HEK293T (cell line): Measurements from ENCODE around the gene MEGF9.

Experiments
- CTCF ChIA-PET: fragments of 350-600 bp; formaldehyde crosslinking; extraction: SDS; loops from one replicate; lab custom pipeline; 2021; ENCODE audit warnings: antibody characterized with exemption, inconsistent platforms; lab: Yijun Ruan, JAX
- POLR2A ChIA-PET: fragments of 350-600 bp; formaldehyde crosslinking; extraction: SDS; loops from one replicate; lab custom pipeline; 2020; ENCODE audit warnings: antibody characterized with exemption, inconsistent platforms; lab: Yijun Ruan, JAX
- DNase-seq: peaks from one replicate; pipeline ENCODE4 v3.0.0; 2012; ENCODE audit warnings: mixed read lengths; ENCODE audit errors: extremely low spot score
- ARNT ChIP-seq: fragments of 450-650 bp; IDR thresholded peaks from 2 replicates; pipeline ENCODE4 v1.6.1; 2017; ENCODE audit warnings: mild to moderate bottlenecking
- BHLHE40 ChIP-seq: fragments of 450-650 bp; IDR thresholded peaks from 2 replicates; pipeline ENCODE4 v1.6.1; 2016; ENCODE audit warnings: mild to moderate bottlenecking, moderate library complexity, borderline replicate concordance
- CTBP1 ChIP-seq: fragments of 450-650 bp; IDR thresholded peaks from 2 replicates; pipeline ENCODE4 v1.6.1; 2016; ENCODE audit warnings: borderline replicate concordance
- ELF4 ChIP-seq: fragments of 450-650 bp; IDR thresholded peaks from 2 replicates; pipeline ENCODE4 v1.6.1; 2017; ENCODE audit warnings: antibody characterized with exemption
- FOXA1 ChIP-seq: fragments of 450-650 bp; IDR thresholded peaks from 2 replicates; pipeline ENCODE4 v1.6.1; 2016; ENCODE audit warnings: mild to moderate bottlenecking
- FOXK2 ChIP-seq: fragments of 450-650 bp; IDR thresholded peaks from 2 replicates; pipeline ENCODE4 v1.6.1; 2016; ENCODE audit warnings: mild to moderate bottlenecking
- FOXM1 ChIP-seq: fragments of 450-650 bp; IDR thresholded peaks from 2 replicates; pipeline ENCODE4 v1.6.1; 2017; ENCODE audit warnings: mild to moderate bottlenecking, borderline replicate concordance
- HDGF ChIP-seq: fragments of 450-650 bp; IDR thresholded peaks from 2 replicates; pipeline ENCODE4 v1.6.1; 2017; ENCODE audit warnings: antibody characterized with exemption, borderline replicate concordance
- L3MBTL2 ChIP-seq: fragments of 450-650 bp; conservative IDR thresholded peaks from 2 replicates; pipeline ENCODE4 v1.6.1; 2016; ENCODE audit warnings: mild to moderate bottlenecking
- LEF1 ChIP-seq: fragments of 450-650 bp; IDR thresholded peaks from 2 replicates; pipeline ENCODE4 v1.6.1; 2017; ENCODE audit warnings: mild to moderate bottlenecking, borderline replicate concordance
- NFRKB ChIP-seq: fragments of 450-650 bp; IDR thresholded peaks from 2 replicates; pipeline ENCODE4 v1.6.1; 2016; ENCODE audit warnings: mild to moderate bottlenecking, moderate library complexity
- PKNOX1 ChIP-seq: fragments of 450-650 bp; IDR thresholded peaks from 2 replicates; pipeline ENCODE4 v1.6.1; 2016
- SP1 ChIP-seq: fragments of 450-650 bp; IDR thresholded peaks from 2 replicates; pipeline ENCODE4 v1.6.1; 2017
- SUZ12 ChIP-seq: fragments of 450-650 bp; IDR thresholded peaks from 2 replicates; pipeline ENCODE4 v1.6.1; 2016; ENCODE audit warnings: mild to moderate bottlenecking
- TARDBP ChIP-seq: fragments of 450-650 bp; IDR thresholded peaks from 2 replicates; pipeline ENCODE4 v1.6.1; 2016
- ZNF384 ChIP-seq: fragments of 450-650 bp; IDR thresholded peaks from 2 replicates; pipeline ENCODE4 v1.6.1; 2016

Gene MEGF9

GRCh38 chr9:120625222-120625621 is 89.0 kb downstream of the MEGF9 start:
- TF ChIP-seq FOXA1, result no peak
- no peak for TF ChIP-seq ELF4
- no peak for TF ChIP-seq PKNOX1
- no peak for TF ChIP-seq CTBP1
- no peak for TF ChIP-seq BHLHE40
- no peak for TF ChIP-seq HDGF
- TF ChIP-seq LEF1, result no peak
- TF ChIP-seq FOXK2, result no peak
- no peak for TF ChIP-seq FOXM1
- no peak for TF ChIP-seq ARNT
- DNase-seq, result no peak
- ChIA-PET POLR2A (no interaction called here), CTCF (interaction anchor here (1.0 kb wide), 1 partner anchor 360 kb away, joined by 3 read pairs; no protein-coding TSS in a partner anchor)

GRCh38 chr9:120622790-120623189 is 91.5 kb downstream of the MEGF9 start:
- no peak for DNase-seq
- POLR2A ChIA-PET, result interaction anchor here (1.3 kb wide), 1 partner anchor 92 kb away, joined by 4 read pairs; the partner anchor contains the start of gene MEGF9
- TF ChIP-seq TARDBP (no peak), HDGF (no peak), FOXK2 (no peak), ARNT (no peak), FOXM1 (no peak), FOXA1 (no peak), PKNOX1 (no peak), SUZ12 (no peak), SP1 (no peak), L3MBTL2 (no peak), ZNF384 (no peak), NFRKB (no peak), CTBP1 (no peak), BHLHE40 (no peak), LEF1 (no peak), ELF4 (no peak)
- CTCF ChIA-PET, result no interaction called here

GRCh38 chr9:120621941-120622340 is 92.3 kb downstream of the MEGF9 start:
- CTCF ChIA-PET, result no interaction called here
- POLR2A ChIA-PET, result no interaction called here
- no peak for DNase-seq
- TF ChIP-seq FOXA1 (no peak), FOXM1 (no peak), L3MBTL2 (no peak), LEF1 (no peak), PKNOX1 (no peak), TARDBP (no peak), SP1 (no peak)

GRCh38 chr9:120619751-120620655 is 94.3 kb downstream of the MEGF9 start:
- peak; percentile 60 for DNase-seq

More at GRCh38 chr9:120619751-120620655, 94.3 kb downstream of the MEGF9 start:
- ChIA-PET POLR2A (no interaction called here), CTCF (interaction anchor here (0.6 to 0.7 kb wide), 3 partner anchors 94 to 154 kb away, joined by 3 to 4 read pairs (median 3); partner anchors contain the start of gene MEGF9)
- no peak for TF ChIP-seq SP1
- no peak for TF ChIP-seq SUZ12
- TF ChIP-seq ELF4, result no peak
- TF ChIP-seq CTBP1, result no peak
- TF ChIP-seq PKNOX1, result no peak
- no peak for TF ChIP-seq FOXK2
- TF ChIP-seq BHLHE40, result no peak
